IPS-11a (cell line): Measurements from ENCODE around the gene ADGRG3.
"Not testable (repeated sequence)": the region's sequence is repeated elsewhere in the genome, so short reads cannot be mapped to it uniquely, and the experiment has no call there.

ENCODE experiments used
- H3K4me3 ChIP-seq: one replicate; pipeline ENCODE4 v1.5.1; 2013; ENCODE audit warnings: low read depth, low read length, control low read depth

The ADGRG3 gene

GRCh38 chr16:57661936-57662906 is 5.9 kb upstream of the ADGRG3 start:
- H3K4me3 ChIP-seq: no peak overlapping the region

GRCh38 chr16:57663436-57663835 is 4.7 kb upstream of the ADGRG3 start:
- H3K4me3 ChIP-seq: no peak overlapping the region

- no peak overlapping the region for H3K4me3 ChIP-seq
Observed at GRCh38 chr16:57663917-57664661, 4.0 kb upstream of the ADGRG3 start.

- no peak overlapping the region for H3K4me3 ChIP-seq
Observed at GRCh38 chr16:57664662-57665025, 3.5 kb upstream of the ADGRG3 start.

GRCh38 chr16:57665541-57665940 is 2.6 kb upstream of the ADGRG3 start:
- no peak overlapping the region for H3K4me3 ChIP-seq

GRCh38 chr16:57666353-57667047 is 1.6 kb upstream of the ADGRG3 start:
- no peak overlapping the region for H3K4me3 ChIP-seq

- H3K4me3 ChIP-seq: no peak overlapping the region
Observed at GRCh38 chr16:57667048-57667525, 1.0 kb upstream of the ADGRG3 start.

- no peak overlapping the region for H3K4me3 ChIP-seq
Observed at GRCh38 chr16:57667526-57668262, 412 bp upstream of the ADGRG3 start.

- H3K4me3 ChIP-seq: no peak overlapping the region
Observed at GRCh38 chr16:57668630-57669475, 747 bp downstream of the ADGRG3 start.

GRCh38 chr16:57669476-57670162 is 1.5 kb downstream of the ADGRG3 start:
- no peak overlapping the region for H3K4me3 ChIP-seq

GRCh38 chr16:57670196-57670595 is 2.1 kb downstream of the ADGRG3 start:
- H3K4me3 ChIP-seq: no peak overlapping the region

- H3K4me3 ChIP-seq: not testable (repeated sequence)
Observed at GRCh38 chr16:57671451-57671850, 3.3 kb downstream of the ADGRG3 start.

- no peak overlapping the region for H3K4me3 ChIP-seq
Observed at GRCh38 chr16:57672416-57672815, 4.3 kb downstream of the ADGRG3 start.

GRCh38 chr16:57672824-57673223 is 4.7 kb downstream of the ADGRG3 start:
- H3K4me3 ChIP-seq: no peak overlapping the region

GRCh38 chr16:57675741-57676551 is 7.8 kb downstream of the ADGRG3 start:
- H3K4me3 ChIP-seq: no peak overlapping the region

GRCh38 chr16:57676553-57677085 is 8.5 kb downstream of the ADGRG3 start:
- no peak overlapping the region for H3K4me3 ChIP-seq

- H3K4me3 ChIP-seq: no peak overlapping the region
Observed at GRCh38 chr16:57677622-57678369, 9.7 kb downstream of the ADGRG3 start.
